B cell (primary cell): Measurements from ENCODE around the gene SUSD2. TPM values are rescaled to one million over a fixed set of nuclear protein-coding genes. Genes with fewer than 3 reads are reported as not detected.
"Not testable (repeated sequence)": the region's sequence is repeated elsewhere in the genome, so short reads cannot be mapped to it uniquely, and the experiment has no call there.

Source experiments
- ATAC-seq: fragments of 200-7000 bp; cut with Tn5 transposase; one replicate; pipeline ENCODE4 v1.10.0; 2021; ENCODE audit warnings: low read depth, mild to moderate bottlenecking, moderate number of reproducible peaks, moderate library complexity
- CTCF ChIA-PET: fragments of 350-600 bp; sonication (Branson Sonifier 250); formaldehyde crosslinking; loops from one replicate; lab custom pipeline; 2021; ENCODE audit warnings: antibody characterized with exemption, inconsistent platforms; lab: Charles Lee
- POLR2A ChIA-PET: fragments of 350-600 bp; sonication (Branson Sonifier 250); formaldehyde crosslinking; loops from one replicate; lab custom pipeline; 2021; ENCODE audit warnings: antibody characterized with exemption; lab: Charles Lee
- DNase-seq: peaks from one replicate; pipeline ENCODE4 v3.0.0; 2013
- H2AFZ ChIP-seq: 2 replicates; pipeline ENCODE4 v1.6.1; 2012; ENCODE audit warnings: mild to moderate bottlenecking, low read depth, low read length; ENCODE audit not compliant: insufficient read depth, poor library complexity, severe bottlenecking
- H3K27ac ChIP-seq, 2 donors: 1 replicate in 1 of 2; 2 replicates in 1 of 2; pipeline ENCODE4 v1.5.1; 2012 to 2013; ENCODE audit warnings: low read length in 2 of 2, mild to moderate bottlenecking in 2 of 2, moderate library complexity in 1 of 2
- H3K27me3 ChIP-seq, 4 experiments: fragments of 200-600 bp in 1 of 4; sonication (generic) in 1 of 4; replicated peaks in 1 of 4; 1 replicate in 2 of 4; 2 replicates in 2 of 4; pipeline versions ENCODE4 v1.6.1 to v1.7.0; 2013 to 2016; ENCODE audit warnings: low read length in 3 of 4, mild to moderate bottlenecking in 2 of 4, mixed read lengths in 1 of 4, moderate library complexity in 1 of 4; ENCODE audit not compliant: insufficient read depth in 4 of 4, control insufficient read depth in 3 of 4; ENCODE audit errors: control extremely low read depth in 1 of 4
- H3K36me3 ChIP-seq, 2 experiments: replicated peaks in 1 of 2; 1 replicate in 1 of 2; 2 replicates in 1 of 2; pipeline versions ENCODE4 v1.6.1 to v1.7.1; 2013; ENCODE audit warnings: low read length in 1 of 2; ENCODE audit not compliant: insufficient read depth in 2 of 2, control insufficient read depth in 1 of 2; ENCODE audit errors: control extremely low read depth in 1 of 2, extremely low read depth in 1 of 2
- H3K4me1 ChIP-seq, 2 donors: fragments of 200-600 bp in 1 of 2; sonication (generic) in 1 of 2; 1 replicate in 1 of 2; 2 replicates in 1 of 2; pipeline versions ENCODE4 v1.5.1 to v1.6.1; 2013 to 2017; ENCODE audit warnings: low read length in 2 of 2; ENCODE audit not compliant: control insufficient read depth in 2 of 2, insufficient read depth in 2 of 2
- H3K4me2 ChIP-seq: replicated peaks from 2 replicates; pipeline ENCODE3; 2012; ENCODE audit warnings: mild to moderate bottlenecking, low read depth, low read length; ENCODE audit not compliant: poor library complexity, severe bottlenecking
- H3K4me3 ChIP-seq, 5 experiments: fragments of 200-600 bp in 1 of 5; sonication (generic) in 1 of 5; 1 replicate in 3 of 5; 2 replicates in 2 of 5; pipeline versions ENCODE4 v1.5.1 to v1.7.0; 2011 to 2016; ENCODE audit warnings: low read length in 4 of 5, mild to moderate bottlenecking in 4 of 5, low read depth in 2 of 5, control low read depth in 1 of 5, moderate library complexity in 1 of 5; ENCODE audit not compliant: insufficient read depth in 1 of 5; ENCODE audit errors: control extremely low read depth in 1 of 5, extremely low read depth in 1 of 5
- H3K79me2 ChIP-seq: fragments of 200-600 bp; sonication (generic); one replicate; pipeline ENCODE4 v1.6.0; 2016; ENCODE audit warnings: low read length; ENCODE audit not compliant: control insufficient read depth, insufficient read depth
- H3K9ac ChIP-seq: fragments of 200-600 bp; sonication (generic); 2 replicates; pipeline ENCODE4 v1.6.1; 2017; ENCODE audit warnings: mild to moderate bottlenecking, low read length, moderate library complexity
- H3K9me3 ChIP-seq, 3 donors: one replicate each; pipeline versions ENCODE4 v1.6.1 to v1.7.1; 2013; ENCODE audit warnings: low read length in 2 of 3; ENCODE audit not compliant: control insufficient read depth in 2 of 3, insufficient read depth in 1 of 3; ENCODE audit errors: control extremely low read depth in 1 of 3
- H4K20me1 ChIP-seq: 2 replicates; pipeline ENCODE4 v1.6.0; 2012; ENCODE audit warnings: mild to moderate bottlenecking, low read length; ENCODE audit not compliant: insufficient read depth, control insufficient read depth, poor library complexity, severe bottlenecking
- H3K27ac Mint-ChIP-seq: one replicate; pipeline ENCODE4 v1.8.0; 2021; ENCODE audit warnings: mixed read lengths
- H3K27me3 Mint-ChIP-seq: one replicate; pipeline ENCODE4 v1.8.0; 2021; ENCODE audit warnings: mixed read lengths
- H3K4me1 Mint-ChIP-seq: one replicate; pipeline ENCODE4 v1.8.0; 2021; ENCODE audit warnings: mixed read lengths
- H3K4me3 Mint-ChIP-seq: one replicate; pipeline ENCODE4 v1.8.0; 2021; ENCODE audit warnings: mixed read lengths
- H3K9me3 Mint-ChIP-seq: one replicate; pipeline ENCODE4 v1.8.0; 2022; ENCODE audit warnings: mixed read lengths; ENCODE audit not compliant: insufficient read depth
- CTCF ChIP-seq: fragments of 200-600 bp; IDR thresholded peaks from one replicate; pipeline ENCODE4 v1.8.0; 2022; ENCODE audit warnings: antibody characterized with exemption, mild to moderate bottlenecking
- EZH2 ChIP-seq: IDR thresholded peaks from 2 replicates; pipeline ENCODE4 v1.6.1; 2012; ENCODE audit warnings: borderline replicate concordance, low read depth, mild to moderate bottlenecking, moderate library complexity, low read length; ENCODE audit not compliant: insufficient read depth, poor library complexity, severe bottlenecking
- WGBS: methylation state at CpG from one replicate; pipeline ENCODE4 v1.1.5; 2013; ENCODE audit warnings: missing lambda C conversion rate; ENCODE audit not compliant: insufficient coverage; 5-methylcytosine and 5-hydroxymethylcytosine counted together
- intact Hi-C: fragments of 100-400 bp; cut with micrococcal nuclease; formaldehyde crosslinking; loops from one replicate; pipeline ENCODE4 v1.10.0; 2022
- polyA plus RNA-seq: library from polyadenylated mRNA; depleted of rRNA; stranded (reverse); fragments of >200 nt; gene quantifications from 2 replicates; pipeline ENCODE4 v1.2.3, GENCODE V29; 2012
- total RNA-seq, 2 donors: library from RNA; stranded (reverse); fragments of 120-200 nt in 1 of 2; gene quantifications; 1 replicate in 1 of 2; 2 replicates in 1 of 2; pipeline versions ENCODE4 v1.2.3 to v1.2.4, GENCODE V29; 2013 to 2022

SUSD2 gene
- total and polyA plus RNA-seq, 2 donors (not counting 1 experiment from before 2014, with no cell fraction given), result 0.30 to 0.48 TPM

GRCh38 chr22:24181996-24182899, 961 bp downstream of the SUSD2 start:
- CTCF ChIA-PET, result no interaction called here
- POLR2A ChIA-PET, result no interaction called here
- WGBS, result 76% methylated on average over 12 of the region's 20 CpGs
- Mint-ChIP-seq H3K9me3 (no peaks in the 10 kb centered on the region), H3K27ac (no peak overlapping the region), H3K4me1 (peaks cover 6% of the 10 kb centered on the region), H3K4me3 (no peak overlapping the region), H3K27me3 (no peaks in the 10 kb centered on the region)
- Histone ChIP-seq H3K27ac (no peak overlapping the region), H3K4me1 (peaks cover 4 to 7% of the 10 kb centered on the region in 2 donors), H3K4me2 (no peak overlapping the region), H3K79me2 (no peaks in the 10 kb centered on the region), H3K36me3 (peaks cover 0 to 9% of the 10 kb centered on the region in 2 experiments), H3K9ac (no peak overlapping the region), H4K20me1 (no peaks in the 10 kb centered on the region), H3K9me3 (no peaks in the 10 kb centered on the region), H3K4me3 (no peak overlapping the region), H3K27me3 (no peaks in the 10 kb centered on the region), H2AFZ (no peak overlapping the region)
- no peak for ATAC-seq
- DNase-seq, result no peak
- TF ChIP-seq CTCF (no peak), EZH2 (no peak)
- intact Hi-C loops, result loop anchor here (10.0 kb wide), 1 partner anchor 63 kb away; the partner anchor contains the start of gene GGT5

- H3K79me2 ChIP-seq, H3K27ac Mint-ChIP-seq, H3K27me3 Mint-ChIP-seq, H3K27me3 ChIP-seq, H3K27ac ChIP-seq, CTCF ChIA-PET, H3K9me3 Mint-ChIP-seq, H3K9ac ChIP-seq, H4K20me1 ChIP-seq, H3K36me3 ChIP-seq, DNase-seq, POLR2A ChIA-PET, H2AFZ ChIP-seq, H3K4me3 Mint-ChIP-seq, H3K4me1 Mint-ChIP-seq, H3K4me2 ChIP-seq, H3K9me3 ChIP-seq, H3K4me3 ChIP-seq, H3K4me1 ChIP-seq, ATAC-seq: not testable (repeated sequence)
- 93% methylated on average over 7 of the region's 11 CpGs for WGBS
- intact Hi-C loops, result loop anchor here (10.0 kb wide), 1 partner anchor 62 kb away; the partner anchor contains the start of gene GGT5
Observed at GRCh38 chr22:24182900-24183246, 1.6 kb downstream of the SUSD2 start.
